AG08395 (cell line): Measurements from ENCODE around the gene CERS6.

ENCODE experiments used
- DNase-seq: peaks from one replicate; pipeline ENCODE4 v3.0.0; 2012; ENCODE audit warnings: mixed read lengths, low spot score

CERS6 gene

DNA sequence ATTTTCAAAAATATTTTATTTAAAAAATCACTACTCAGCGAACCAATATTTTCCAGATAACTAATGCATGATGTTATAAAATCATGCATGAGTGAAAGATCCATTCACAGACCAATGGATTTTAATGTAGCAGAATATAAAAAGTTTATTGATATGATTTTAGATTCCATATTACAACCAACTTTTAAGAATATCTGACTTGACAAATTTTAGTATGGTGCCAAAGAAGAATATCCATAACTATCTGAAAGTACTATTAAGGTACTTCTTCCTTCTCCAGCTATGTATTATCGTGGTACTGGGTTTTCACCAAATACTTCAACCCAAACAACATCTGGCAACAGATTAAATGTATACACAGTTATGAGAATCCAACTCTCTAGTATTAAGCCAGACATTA, 246.5 kb downstream of the CERS6 start:
- no peak for DNase-seq

DNA sequence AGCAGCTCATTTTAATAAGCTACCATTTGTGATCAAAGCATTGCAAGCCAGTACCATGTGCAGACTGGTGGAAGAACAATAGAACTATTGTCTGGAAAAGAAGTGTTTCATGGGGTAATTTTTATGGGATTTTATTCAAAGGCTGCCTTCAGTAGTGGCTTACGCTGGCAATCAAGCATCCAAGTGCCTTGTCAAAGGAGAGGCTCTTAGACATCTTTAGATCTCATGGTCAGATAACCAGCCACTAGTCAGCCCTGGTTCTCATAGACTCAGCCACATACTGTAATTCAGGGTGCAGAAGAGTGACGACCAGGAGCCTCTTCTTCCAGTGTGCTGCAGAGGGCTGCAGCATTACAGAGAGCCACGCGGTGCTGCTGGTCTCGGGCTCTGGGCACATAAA, 247.9 kb downstream of the CERS6 start:
- DNase-seq: no peak

DNA sequence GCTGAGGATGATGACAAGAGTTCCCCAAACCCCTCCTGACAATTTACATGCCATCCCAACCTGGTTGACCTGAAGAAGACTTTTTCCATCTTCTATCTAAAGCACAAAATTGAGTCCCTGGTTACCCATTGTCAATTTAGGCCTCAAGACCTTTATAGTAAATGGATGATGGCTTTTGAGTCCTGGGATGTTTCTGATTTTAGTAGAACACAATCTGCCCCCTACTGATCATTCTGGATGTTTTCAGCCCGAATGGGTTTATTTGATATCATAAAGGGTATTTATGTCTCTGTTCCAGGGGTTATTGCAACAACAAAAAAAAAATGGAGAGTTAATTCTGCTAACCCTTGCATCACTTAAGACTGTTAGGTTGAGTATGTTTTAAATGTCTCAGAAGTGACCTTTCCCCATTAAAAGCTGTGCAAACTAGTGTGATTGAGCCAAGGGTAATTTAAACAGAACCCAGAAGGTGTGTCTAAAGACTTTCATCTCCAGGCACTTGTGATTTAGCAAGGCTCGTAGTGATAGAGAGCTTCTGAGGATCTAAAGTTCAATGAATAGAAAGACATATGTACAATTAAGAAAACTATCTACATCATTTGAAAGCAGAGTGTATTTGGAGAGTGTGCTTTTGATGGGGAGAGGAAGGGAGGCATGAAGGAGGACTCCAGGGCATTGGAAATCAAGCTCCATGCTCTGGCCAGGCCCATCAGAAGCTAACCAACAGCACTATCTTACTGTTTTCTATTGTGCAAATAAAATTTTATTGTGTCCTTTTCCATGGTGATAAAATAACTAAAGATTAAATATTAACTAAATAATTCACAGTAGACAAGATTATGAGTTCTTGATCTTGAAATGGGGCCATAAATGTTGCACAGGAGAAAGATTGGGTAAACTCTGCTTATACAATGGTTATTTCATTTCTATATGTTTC, 249.7 kb downstream of the CERS6 start:
- DNase-seq: peak; percentile 26

DNA sequence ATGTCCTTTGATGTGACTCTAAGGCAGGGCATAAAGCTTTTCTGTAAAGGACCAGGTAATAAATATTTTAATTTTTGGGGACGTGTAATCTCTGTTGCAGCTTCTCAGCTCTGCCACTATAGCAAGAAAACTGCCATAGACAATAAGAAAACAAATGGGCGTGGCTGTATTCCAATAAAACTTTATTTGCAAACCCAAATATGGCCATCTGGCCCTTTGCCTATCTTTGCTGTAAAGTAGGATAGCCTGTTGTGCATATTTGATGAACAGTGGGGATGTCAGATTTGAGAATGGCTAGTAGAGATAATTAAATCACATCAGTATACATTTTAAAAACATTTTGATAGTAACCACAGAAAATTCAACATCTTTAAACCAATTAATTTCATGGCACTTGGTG, 250.7 kb downstream of the CERS6 start:
- DNase-seq: no peak

DNA sequence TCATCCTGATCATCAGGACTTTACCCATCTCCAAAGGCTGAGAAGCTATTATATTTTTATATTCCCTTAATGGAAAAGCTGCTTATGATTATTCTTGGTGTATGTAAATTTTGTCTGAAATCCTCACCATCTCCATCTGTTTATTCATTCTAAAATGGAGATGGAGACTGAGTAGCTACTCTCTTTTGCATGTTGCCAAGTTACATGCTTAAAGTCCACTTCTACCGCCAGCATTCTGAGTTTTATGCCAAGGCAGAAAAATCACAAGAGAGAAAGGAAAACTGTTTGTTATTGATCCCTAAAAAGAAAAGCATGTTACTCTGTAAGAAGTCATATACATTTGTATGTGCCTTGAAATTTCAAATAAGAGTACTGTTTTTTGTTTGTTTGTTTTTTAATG, 252.0 kb downstream of the CERS6 start:
- no peak for DNase-seq

DNA sequence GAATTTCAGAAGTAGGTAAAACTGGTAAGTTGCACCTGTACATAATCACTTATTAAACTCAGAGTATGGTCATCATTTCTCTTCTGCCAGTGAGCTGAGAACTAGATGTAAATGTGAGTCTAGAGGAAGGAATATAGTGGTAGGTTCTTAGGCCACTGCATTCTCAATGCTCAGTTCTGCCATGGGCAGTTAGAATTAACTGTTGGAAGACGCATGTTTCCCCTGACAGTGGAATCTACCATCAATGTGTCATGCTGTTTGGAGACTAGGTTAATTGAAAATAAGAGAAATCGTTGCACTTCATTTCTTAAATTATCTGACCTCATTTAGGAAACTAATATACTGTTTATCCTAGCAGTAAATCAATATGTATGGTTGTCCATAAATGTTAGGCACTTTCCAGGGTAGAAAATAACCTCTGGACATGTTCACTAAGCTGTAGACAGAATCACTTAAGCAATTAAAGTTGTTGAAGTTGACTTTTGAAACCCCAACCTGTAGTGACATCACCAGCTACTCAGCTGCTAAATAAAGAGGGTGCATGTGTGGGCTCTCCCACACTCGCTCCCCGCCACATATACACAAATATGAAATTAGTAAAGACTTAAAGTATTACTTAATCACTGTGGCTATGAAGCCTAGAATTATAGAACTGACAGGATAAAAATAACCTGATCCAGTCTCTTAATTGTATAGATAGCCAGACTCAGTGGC, 254.8 kb downstream of the CERS6 start:
- no peak for DNase-seq

DNA sequence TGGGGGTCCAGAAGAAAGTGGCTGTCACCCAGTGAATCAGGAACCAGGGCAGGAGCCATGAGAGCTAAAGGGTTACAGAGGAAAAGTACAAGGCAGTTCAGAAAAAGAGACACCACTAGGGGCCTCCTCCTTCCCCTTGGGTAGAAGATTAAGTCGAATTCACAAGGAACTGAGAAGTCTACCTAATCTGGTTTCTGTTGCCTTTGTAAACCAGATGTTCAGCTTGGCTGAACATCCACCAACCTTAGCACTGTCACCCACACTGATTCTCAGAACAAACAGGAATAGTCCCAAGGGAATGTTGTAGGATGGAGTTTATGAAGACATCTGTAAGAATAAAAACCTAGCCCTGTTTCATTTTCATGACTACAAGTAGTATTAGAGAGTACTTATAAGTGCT, 256.0 kb downstream of the CERS6 start:
- DNase-seq: no peak

DNA sequence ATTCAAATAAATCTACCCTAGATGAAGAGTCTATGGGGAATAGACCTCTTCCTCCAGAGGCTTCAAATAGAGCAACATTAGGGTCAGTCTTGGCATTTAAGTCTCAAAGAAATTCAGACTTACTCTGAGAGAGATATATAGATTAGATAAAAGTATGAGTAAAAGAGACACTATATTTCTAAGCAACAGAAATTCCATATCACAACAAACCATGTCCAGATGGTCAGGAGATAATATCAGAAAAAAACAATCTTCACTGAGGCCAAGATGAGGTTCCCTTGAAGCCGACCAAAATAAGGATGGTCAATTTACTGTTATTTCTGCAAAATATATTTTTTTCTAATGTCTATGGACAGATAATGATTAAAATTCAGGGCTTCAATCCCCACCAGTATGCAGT, 257.3 kb downstream of the CERS6 start:
- DNase-seq: no peak

DNA sequence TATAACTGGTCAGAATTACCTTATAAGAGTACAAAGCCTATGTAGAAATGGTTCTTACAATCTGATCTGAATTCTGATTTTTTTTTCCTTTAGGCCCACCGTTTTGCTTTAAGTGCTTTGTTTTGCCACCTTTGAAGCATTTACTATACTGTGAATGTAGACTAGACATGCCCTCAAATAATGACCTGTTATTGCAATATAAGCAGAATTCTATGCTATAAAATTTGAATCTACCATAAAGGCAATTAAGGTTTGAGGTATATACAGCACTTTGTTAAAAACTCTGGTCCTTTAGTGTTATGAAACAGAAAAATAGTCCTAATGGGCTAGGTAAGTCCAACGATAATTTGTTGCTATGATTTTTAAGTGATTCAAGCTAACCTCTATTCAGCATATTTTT, 259.8 kb downstream of the CERS6 start:
- no peak for DNase-seq

DNA sequence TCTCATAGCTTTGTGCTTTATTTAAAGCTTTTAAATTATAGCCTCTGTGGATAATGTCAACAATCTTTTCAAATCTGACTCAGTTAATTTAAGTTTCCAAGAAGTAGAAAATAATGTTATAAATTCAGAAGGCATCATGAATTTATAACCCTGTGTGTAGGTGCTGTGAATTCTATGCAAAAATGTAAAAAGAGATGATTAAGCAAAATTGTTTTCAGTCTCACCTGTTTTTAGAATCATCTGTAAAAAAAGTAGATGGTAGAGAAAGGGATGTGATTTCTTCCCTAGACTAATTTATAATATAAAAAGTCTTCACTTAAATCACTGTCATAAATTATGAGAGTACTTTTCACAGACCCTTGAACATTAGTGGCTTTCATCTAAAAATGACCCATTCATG, 260.8 kb downstream of the CERS6 start:
- DNase-seq: no peak

DNA sequence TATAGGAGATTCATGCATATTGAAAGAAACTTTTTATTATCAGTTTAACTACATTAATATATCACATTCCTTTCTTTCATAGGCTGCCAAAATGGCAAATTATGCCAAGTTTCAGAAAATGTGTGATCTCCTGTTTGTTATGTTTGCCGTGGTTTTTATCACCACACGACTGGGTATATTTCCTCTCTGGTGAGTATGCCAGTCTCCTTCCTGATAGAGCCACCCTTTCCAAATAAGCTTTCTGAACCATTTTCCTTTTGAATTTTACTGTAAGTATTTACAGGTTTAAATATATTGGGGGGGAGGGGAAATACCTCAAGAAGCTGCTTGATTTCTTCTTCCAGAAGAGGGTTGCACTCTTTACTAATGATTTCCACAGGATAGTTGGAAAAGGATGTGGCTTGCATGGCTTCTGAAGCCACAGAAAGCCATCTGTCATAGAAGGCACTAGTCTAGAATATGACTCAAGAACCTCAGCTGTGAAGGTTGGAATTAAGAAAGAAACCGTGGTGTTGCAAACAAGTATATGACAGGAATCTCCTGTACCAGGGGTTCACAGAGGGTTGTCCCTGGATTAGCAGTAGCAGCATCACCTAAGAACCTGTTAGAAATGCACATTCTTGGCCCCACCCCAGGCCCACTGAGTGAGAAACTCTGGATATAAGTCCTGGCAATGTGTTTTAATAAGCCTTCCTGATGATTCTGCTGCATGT, 261.9 kb downstream of the CERS6 start:
- DNase-seq: no peak

DNA sequence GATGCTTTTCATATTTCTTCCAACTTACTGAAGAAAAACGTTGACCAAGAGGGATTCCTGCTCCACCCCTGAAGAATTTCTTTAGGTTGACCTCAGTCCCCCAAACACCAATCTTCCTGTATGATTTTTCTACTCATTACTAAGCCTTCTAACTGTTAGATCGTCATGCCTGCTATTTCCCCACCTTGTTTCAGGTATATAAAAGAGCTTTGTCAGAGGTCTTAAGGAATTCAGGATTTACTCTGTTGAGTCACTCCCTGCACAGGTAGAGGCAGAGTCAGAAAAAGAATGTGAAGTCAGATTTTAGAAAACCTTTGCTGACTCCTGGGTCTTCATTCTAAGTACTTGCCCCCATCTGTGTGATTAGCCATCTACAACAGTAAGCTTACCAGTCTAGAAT, 262.6 kb downstream of the CERS6 start:
- no peak for DNase-seq

DNA sequence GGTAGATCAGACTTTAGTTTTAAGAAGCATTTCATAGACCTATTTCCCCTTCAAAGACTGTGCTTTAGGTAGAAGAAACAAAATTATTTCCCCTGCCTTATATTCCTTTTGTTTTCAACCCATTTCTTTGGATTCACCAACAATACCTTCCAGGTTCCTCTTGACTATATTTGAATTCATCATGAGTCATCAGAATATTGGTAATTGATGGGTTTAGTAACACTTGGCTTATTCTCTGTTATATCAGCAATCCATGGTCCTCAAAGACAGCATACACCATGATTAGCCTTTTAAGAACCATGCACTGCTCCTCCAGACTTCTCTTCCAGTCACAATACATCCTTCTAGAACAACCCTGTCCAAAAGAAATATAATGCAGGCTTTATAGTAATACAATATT, 263.4 kb downstream of the CERS6 start:
- DNase-seq: no peak

DNA sequence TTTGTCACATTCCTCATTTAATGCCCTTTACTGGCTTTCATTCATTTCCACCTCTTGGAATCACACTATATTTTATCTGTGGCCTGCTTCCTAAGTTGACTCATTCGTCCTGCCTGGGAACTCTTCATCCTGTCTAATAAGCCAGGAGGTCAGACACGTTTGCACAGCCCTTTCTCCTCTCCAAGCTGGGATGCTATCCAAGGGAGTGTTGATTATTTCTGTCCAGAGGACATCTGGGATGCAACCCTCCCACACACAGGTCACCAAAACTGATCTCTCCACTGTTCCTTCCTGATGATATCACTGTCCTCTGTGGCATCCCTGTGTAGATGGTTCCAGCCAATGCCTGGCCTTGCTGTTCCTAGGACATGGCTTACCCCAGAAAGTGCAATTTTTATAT, 266.5 kb downstream of the CERS6 start:
- peak; percentile 30 for DNase-seq

DNA sequence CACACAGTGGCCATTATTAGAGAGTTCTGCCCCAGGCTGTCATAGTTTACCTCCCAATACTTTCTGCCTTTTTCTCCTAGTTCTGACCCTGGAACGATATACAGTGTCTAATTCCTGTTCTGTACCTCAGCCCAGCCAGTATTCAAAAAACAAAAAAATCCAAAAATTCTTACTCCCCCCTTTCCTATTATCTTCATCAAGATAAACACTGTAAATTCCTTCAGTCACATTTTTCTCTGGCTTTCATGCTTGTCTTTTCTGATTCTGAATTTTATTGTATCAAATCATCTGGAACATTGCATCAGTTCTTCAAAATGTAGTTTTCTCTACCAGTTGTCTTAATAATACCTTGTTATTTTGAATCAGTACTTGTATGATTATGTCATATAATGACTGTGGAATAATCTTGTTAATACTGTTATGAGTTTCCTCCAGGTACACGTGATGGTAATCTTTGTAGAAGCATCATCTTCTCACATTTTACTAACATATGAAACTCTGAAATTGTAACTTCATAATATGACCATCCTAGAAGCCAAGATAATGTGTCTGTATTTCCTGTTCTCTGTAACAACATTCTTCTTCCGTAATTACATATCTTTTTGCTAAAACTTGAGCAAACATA, 267.3 kb downstream of the CERS6 start:
- no peak for DNase-seq

DNA sequence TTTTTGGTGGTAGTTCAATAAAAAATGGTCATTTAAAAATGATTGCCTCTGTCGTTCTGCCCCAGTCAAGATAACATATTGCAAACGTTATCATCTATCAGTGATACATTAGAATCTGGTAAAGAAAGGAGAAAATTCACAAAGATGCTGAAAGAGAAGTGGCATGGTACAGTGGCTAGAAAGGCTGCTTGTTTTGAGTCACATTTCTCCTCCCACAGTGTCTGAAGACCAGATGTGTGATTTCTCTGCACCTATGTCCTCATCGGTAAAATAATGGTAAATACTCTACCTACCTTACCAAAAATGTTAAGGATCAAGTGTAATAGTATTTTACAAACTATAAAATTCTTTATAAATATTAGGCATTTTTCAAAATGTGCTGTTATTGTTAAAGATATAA, 270.3 kb downstream of the CERS6 start:
- no peak for DNase-seq

DNA sequence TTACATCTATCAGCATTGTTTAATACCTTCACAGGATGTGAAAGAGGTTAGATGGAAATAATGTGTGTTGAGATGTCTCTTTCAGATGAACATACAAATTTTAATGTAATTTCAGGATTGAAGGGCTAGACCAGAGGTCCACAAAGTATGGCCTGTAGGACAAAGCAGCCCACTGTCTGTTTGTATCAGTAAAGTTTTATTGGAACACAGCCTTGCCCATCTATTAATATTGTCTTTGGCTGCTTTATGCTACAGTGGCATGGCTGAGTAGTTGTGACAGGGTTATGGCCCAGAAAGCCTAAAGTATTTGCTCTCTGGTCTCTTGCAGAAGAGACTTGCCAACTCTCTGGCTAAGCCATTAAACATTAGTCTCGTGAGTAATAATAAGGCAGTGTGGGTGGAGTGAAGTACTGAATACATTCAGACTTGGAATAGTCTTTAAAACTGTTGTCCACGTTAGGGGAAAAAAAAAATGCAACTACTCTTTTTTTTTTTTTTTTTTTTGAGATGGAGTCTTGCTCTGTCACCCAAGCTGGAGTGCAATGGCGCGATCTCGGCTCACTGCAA, 271.9 kb downstream of the CERS6 start:
- DNase-seq: no peak

DNA sequence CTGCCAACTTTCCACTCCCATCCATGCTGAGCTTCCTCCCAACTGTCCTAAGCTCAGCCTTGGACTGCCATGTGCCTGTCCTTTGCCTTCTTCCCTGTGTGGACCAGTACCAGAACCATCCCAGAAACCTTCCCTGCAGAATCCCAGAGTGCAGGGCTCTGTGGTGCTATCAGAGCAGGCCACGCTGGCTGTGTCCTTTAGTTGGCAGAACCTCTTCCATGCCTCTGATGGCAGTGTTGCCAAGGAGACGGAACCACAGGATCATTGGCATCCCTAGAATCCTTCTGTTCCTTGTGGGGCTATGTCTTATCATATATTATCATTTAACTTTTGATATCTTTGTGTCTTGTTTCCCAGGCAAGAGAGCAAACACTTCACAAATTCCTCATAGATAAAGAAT, 273.4 kb downstream of the CERS6 start:
- no peak for DNase-seq

DNA sequence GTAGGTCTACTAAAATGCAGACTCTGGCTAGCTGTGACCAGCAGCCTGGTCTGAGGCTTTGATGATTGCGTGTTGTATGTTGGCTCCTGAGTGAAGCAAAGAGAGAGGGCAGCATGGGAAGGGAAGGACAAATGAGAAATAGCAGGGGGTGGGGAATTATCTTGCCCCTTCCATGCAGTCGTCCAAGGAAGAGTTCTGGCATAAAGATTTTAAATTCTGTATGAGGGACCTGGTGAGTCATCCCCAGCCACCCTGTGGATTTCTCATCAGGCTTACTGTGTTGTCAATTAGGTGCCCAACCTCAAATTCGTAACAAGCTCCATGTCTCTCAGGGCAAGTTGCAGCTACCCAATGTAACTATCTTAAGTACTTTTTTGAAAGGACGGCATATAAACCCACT, 274.3 kb downstream of the CERS6 start:
- DNase-seq: no peak

DNA sequence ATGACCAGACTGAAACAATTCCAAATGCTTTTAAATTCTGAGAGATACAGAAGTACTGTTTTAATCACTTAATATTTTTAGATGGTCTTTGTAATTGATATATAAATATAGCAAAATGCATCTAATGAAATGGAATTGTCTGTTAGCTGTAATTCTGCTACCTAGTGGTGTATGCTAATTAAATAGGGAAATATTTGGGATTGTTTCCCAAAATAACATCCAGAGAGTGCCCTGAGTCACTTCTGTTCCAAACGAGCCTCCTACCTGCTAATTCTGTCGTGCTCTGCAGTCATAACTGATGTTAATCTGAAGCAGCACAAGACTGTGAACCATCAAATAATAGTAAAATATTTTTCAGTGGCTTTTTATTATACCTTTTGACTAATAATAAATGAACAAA, 274.9 kb downstream of the CERS6 start:
- DNase-seq: no peak

DNA sequence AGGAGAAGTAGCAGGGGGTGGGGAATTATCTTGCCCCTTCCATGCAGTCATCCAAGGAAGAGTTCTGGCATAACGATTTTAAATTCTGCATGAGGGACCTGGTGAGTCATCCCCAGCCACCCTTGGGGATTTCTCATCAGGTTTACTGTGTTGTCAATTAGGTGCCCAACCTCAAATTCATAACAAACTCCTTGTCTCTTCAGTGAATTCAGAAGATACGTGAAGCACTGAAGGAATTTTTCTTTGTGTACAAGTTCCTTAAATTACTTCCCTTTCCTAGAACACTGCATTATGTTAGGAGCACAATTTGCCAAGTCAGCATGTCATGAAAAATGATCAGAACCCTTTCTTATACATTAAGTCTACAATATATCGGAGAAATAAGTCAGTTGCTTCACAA, 275.5 kb downstream of the CERS6 start:
- no peak for DNase-seq

DNA sequence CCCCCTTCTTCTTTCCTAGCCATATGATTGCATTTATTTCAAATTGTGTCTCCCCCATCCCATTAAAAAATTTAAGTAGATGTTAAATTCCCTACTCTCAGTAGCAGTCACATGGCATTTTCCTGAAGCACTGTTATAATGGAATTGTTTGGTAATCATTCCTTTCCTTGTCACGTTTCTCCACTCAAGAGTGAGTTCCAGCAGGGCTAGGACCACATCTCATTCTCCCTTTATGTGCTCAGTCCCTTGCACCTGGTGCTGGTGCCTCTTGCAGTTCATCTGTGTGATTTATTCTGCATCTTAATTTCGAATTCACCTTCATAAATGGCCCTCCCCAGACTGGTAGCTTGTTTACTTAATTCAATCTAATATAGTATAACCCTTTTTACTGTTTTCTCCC, 276.0 kb downstream of the CERS6 start:
- no peak for DNase-seq
